ENCODE measurements around the gene EPS8L2. TPM values are rescaled to one million over a fixed set of nuclear protein-coding genes. Genes with fewer than 3 reads are reported as not detected.

The EPS8L2 gene
- total RNA-seq, 1 donor from 2014 or later = 1.0 TPM

GRCh38 chr11:772429-773390 is 66.7 kb downstream of the EPS8L2 start:
- peaks cover 13 to 30% (median 18%) of the 10 kb centered on the region in 3 donors for H3K36me3 ChIP-seq (ENCODE audit: control insufficient read depth in 3 of 3, insufficient read depth in 3 of 3, low read length in 3 of 3)
- H3K9ac ChIP-seq (ENCODE audit: low read depth in 1 of 3, low read length in 3 of 3) = peak overlapping the region in 1 of 3 donors; percentile 16
- H3K27ac ChIP-seq (ENCODE audit: low read depth, low read length) = no peak overlapping the region

DNA sequence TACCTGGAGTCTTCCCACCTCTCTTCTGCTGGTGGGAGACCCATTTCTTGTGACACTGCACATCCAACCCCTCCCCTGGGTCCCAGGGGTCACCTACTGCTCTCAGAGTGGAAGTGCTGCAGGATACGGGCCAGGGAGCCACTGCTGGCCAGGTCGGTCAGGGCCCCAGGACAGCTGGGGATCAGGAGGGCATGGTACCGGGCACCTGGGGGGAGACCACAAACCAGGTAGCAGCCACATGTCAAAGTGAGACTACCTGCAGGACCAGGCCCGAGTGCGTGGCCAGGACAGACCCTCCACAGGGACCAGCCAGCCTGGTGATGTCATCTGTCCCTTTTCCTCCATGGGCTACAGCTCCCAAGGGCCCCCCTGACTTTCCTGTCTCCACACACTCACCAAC is 67.4 kb downstream of the EPS8L2 start:
- H3K36me3 ChIP-seq (ENCODE audit: control insufficient read depth in 3 of 3, insufficient read depth in 3 of 3, low read length in 3 of 3) = peaks cover 13 to 30% (median 18%) of the 10 kb centered on the region in 3 donors
- peaks cover 20 to 25% (median 21%) of the 10 kb centered on the region in 3 donors for H3K4me1 ChIP-seq (ENCODE audit: control insufficient read depth in 3 of 3, insufficient read depth in 3 of 3, low read length in 3 of 3)
- H3K4me3 ChIP-seq (ENCODE audit: low read length in 3 of 3) = no peak overlapping the region
- H3K27ac ChIP-seq (ENCODE audit: low read depth, low read length) = no peak overlapping the region
- H3K9ac ChIP-seq (ENCODE audit: low read depth in 1 of 3, low read length in 3 of 3) = no peak overlapping the region
- H3K9me3 ChIP-seq (ENCODE audit: control insufficient read depth in 3 of 3, low read length in 3 of 3) = no peaks in the 10 kb centered on the region
- no peaks in the 10 kb centered on the region for H3K27me3 ChIP-seq (ENCODE audit: control insufficient read depth in 3 of 3, insufficient read depth in 3 of 3, low read length in 3 of 3)

More at GRCh38 chr11:772429-773390, 66.7 kb downstream of the EPS8L2 start:
- peaks cover 14 to 20% (median 15%) of the 10 kb centered on the region in 3 donors for H3K4me1 ChIP-seq (ENCODE audit: control insufficient read depth in 3 of 3, insufficient read depth in 3 of 3, low read length in 3 of 3)
- H3K9me3 ChIP-seq (ENCODE audit: control insufficient read depth in 3 of 3, low read length in 3 of 3) = no peaks in the 10 kb centered on the region
- no peaks in the 10 kb centered on the region for H3K27me3 ChIP-seq (ENCODE audit: control insufficient read depth in 3 of 3, insufficient read depth in 3 of 3, low read length in 3 of 3)
- H3K4me3 ChIP-seq (ENCODE audit: low read length in 3 of 3) = no peak overlapping the region

GRCh38 chr11:773830-774229 is 67.8 kb downstream of the EPS8L2 start:
- H3K36me3 ChIP-seq (ENCODE audit: control insufficient read depth in 3 of 3, insufficient read depth in 3 of 3, low read length in 3 of 3) = peaks cover 14 to 30% (median 18%) of the 10 kb centered on the region in 3 donors

DNA sequence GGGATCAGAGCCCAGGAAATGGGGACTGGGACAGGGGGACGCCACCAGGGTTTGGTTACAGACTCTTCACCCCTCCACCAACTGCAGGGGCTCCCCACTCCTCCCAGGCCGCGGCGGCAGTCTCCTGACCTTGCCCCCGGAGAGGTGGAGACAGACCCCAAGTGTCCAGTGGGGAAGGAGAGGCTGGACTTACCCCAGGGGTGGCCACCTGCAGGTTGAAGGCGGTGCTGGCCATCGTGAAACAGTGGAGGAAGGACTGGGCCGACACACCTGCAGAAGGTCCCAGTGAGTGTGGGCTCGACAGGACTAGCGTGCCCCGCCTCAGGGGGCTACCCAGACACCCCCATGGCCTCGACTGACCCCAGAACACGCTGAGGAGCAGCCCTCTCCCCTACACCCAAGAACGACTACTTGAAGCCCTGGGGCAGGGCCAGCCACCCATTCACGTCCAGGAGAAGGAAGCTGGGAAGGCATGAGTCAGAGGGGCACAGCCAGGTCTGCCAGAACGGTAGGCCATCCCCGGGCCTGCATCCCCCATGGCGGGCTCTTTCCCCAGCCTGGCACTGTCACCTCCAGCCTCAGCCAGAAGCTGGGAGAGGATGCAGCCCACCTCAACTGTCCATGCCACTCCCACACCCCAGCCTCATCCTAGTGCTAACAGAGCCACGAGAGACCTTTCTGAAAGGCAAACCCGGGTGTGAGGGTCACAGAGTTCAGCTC is 69.0 kb downstream of the EPS8L2 start:
- H3K9ac ChIP-seq (ENCODE audit: low read depth in 1 of 3, low read length in 3 of 3) = peak overlapping the region in 1 of 3 donors; percentile 25

More at GRCh38 chr11:773830-774229, 67.8 kb downstream of the EPS8L2 start:
- Histone ChIP-seq H3K9ac (ENCODE audit: low read depth in 1 of 3, low read length in 3 of 3) (no peak overlapping the region), H3K27me3 (ENCODE audit: control insufficient read depth in 3 of 3, insufficient read depth in 3 of 3, low read length in 3 of 3) (no peaks in the 10 kb centered on the region), H3K27ac (ENCODE audit: low read depth, low read length) (no peak overlapping the region), H3K9me3 (ENCODE audit: control insufficient read depth in 3 of 3, low read length in 3 of 3) (no peaks in the 10 kb centered on the region), H3K4me1 (ENCODE audit: control insufficient read depth in 3 of 3, insufficient read depth in 3 of 3, low read length in 3 of 3) (peaks cover 20 to 27% (median 21%) of the 10 kb centered on the region in 3 donors), H3K4me3 (ENCODE audit: low read length in 3 of 3) (no peak overlapping the region)

GRCh38 chr11:776263-776560 is 70.2 kb downstream of the EPS8L2 start:
- H3K4me3 ChIP-seq (ENCODE audit: low read length in 3 of 3) = peak overlapping the region; percentile 75 to 86 (median 78)
- H3K27ac ChIP-seq (ENCODE audit: low read depth, low read length) = no peak overlapping the region
- H3K36me3 ChIP-seq (ENCODE audit: control insufficient read depth in 3 of 3, insufficient read depth in 3 of 3, low read length in 3 of 3) = peaks cover 13 to 25% (median 13%) of the 10 kb centered on the region in 3 donors
- H3K4me1 ChIP-seq (ENCODE audit: control insufficient read depth in 3 of 3, insufficient read depth in 3 of 3, low read length in 3 of 3) = peaks cover 20 to 27% (median 23%) of the 10 kb centered on the region in 3 donors
- no peaks in the 10 kb centered on the region for H3K9me3 ChIP-seq (ENCODE audit: control insufficient read depth in 3 of 3, low read length in 3 of 3)
- H3K27me3 ChIP-seq (ENCODE audit: control insufficient read depth in 3 of 3, insufficient read depth in 3 of 3, low read length in 3 of 3) = no peaks in the 10 kb centered on the region
- peak overlapping the region; percentile 68 to 85 (median 83) for H3K9ac ChIP-seq (ENCODE audit: low read depth in 1 of 3, low read length in 3 of 3)

More for the DNA sequence above, 69.0 kb downstream of the EPS8L2 start:
- Histone ChIP-seq H3K4me1 (ENCODE audit: control insufficient read depth in 3 of 3, insufficient read depth in 3 of 3, low read length in 3 of 3) (peaks cover 20 to 27% (median 23%) of the 10 kb centered on the region in 3 donors), H3K4me3 (ENCODE audit: low read length in 3 of 3) (no peak overlapping the region), H3K36me3 (ENCODE audit: control insufficient read depth in 3 of 3, insufficient read depth in 3 of 3, low read length in 3 of 3) (peaks cover 16 to 32% (median 20%) of the 10 kb centered on the region in 3 donors), H3K27me3 (ENCODE audit: control insufficient read depth in 3 of 3, insufficient read depth in 3 of 3, low read length in 3 of 3) (no peaks in the 10 kb centered on the region), H3K27ac (ENCODE audit: low read depth, low read length) (no peak overlapping the region), H3K9me3 (ENCODE audit: control insufficient read depth in 3 of 3, low read length in 3 of 3) (no peaks in the 10 kb centered on the region)

GRCh38 chr11:776561-777287 is 70.7 kb downstream of the EPS8L2 start:
- no peak overlapping the region for H3K27ac ChIP-seq (ENCODE audit: low read depth, low read length)

More at GRCh38 chr11:776561-777287, 70.7 kb downstream of the EPS8L2 start:
- Histone ChIP-seq H3K4me3 (ENCODE audit: low read length in 3 of 3) (peak overlapping the region; percentile 75 to 87 (median 86)), H3K9me3 (ENCODE audit: control insufficient read depth in 3 of 3, low read length in 3 of 3) (no peaks in the 10 kb centered on the region), H3K36me3 (ENCODE audit: control insufficient read depth in 3 of 3, insufficient read depth in 3 of 3, low read length in 3 of 3) (peaks cover 10 to 22% (median 10%) of the 10 kb centered on the region in 3 donors), H3K27me3 (ENCODE audit: control insufficient read depth in 3 of 3, insufficient read depth in 3 of 3, low read length in 3 of 3) (no peaks in the 10 kb centered on the region), H3K9ac (ENCODE audit: low read depth in 1 of 3, low read length in 3 of 3) (peak overlapping the region; percentile 82 to 90 (median 83)), H3K4me1 (ENCODE audit: control insufficient read depth in 3 of 3, insufficient read depth in 3 of 3, low read length in 3 of 3) (peaks cover 20 to 27% (median 23%) of the 10 kb centered on the region in 3 donors)

Other genes with a start within 250 kb of the EPS8L2 start
- 84.5 TPM for gene RNH1, start 199.0 kb upstream of the EPS8L2 start, total RNA-seq
- gene HRAS, start 170.7 kb upstream of the EPS8L2 start, total RNA-seq = 63.2 TPM
- under 0.01 TPM for gene LRRC56, start 168.7 kb upstream of the EPS8L2 start, total RNA-seq
- under 0.01 TPM for gene LMNTD2, start 145.5 kb upstream of the EPS8L2 start, total RNA-seq
- 0.52 TPM for gene RASSF7, start 145.3 kb upstream of the EPS8L2 start, total RNA-seq
- 21.9 TPM for gene PHRF1, start 129.8 kb upstream of the EPS8L2 start, total RNA-seq
- gene IRF7, start 90.3 kb upstream of the EPS8L2 start, total RNA-seq = 6.8 TPM
- 1.0 TPM for gene CDHR5, start 81.3 kb upstream of the EPS8L2 start, total RNA-seq
- gene SCT, start 79.0 kb upstream of the EPS8L2 start, total RNA-seq = 74.6 TPM
- gene DRD4, start 69.0 kb upstream of the EPS8L2 start, total RNA-seq = not detected
- 17.2 TPM for gene DEAF1, start 11.0 kb upstream of the EPS8L2 start, total RNA-seq
- gene TMEM80, start 10.4 kb upstream of the EPS8L2 start, total RNA-seq = 5.7 TPM
- 78.3 TPM for gene TALDO1, start 41.2 kb downstream of the EPS8L2 start, total RNA-seq
- 14.6 TPM for gene GATD1, start 71.3 kb downstream of the EPS8L2 start, total RNA-seq
- not detected for gene CEND1, start 83.9 kb downstream of the EPS8L2 start, total RNA-seq
- gene SLC25A22, start 92.0 kb downstream of the EPS8L2 start, total RNA-seq = 2.6 TPM
- 2.1 TPM for gene PIDD1, start 99.0 kb downstream of the EPS8L2 start, total RNA-seq
- gene RPLP2, start 103.7 kb downstream of the EPS8L2 start, total RNA-seq = 414 TPM
- 13.6 TPM for gene PNPLA2, start 112.7 kb downstream of the EPS8L2 start, total RNA-seq
- 5.7 TPM for gene CRACR2B, start 121.7 kb downstream of the EPS8L2 start, total RNA-seq
- gene CD151, start 126.7 kb downstream of the EPS8L2 start, total RNA-seq = 94.5 TPM
- 46.4 TPM for gene POLR2L, start 136.3 kb downstream of the EPS8L2 start, total RNA-seq
- gene TSPAN4, start 136.6 kb downstream of the EPS8L2 start, total RNA-seq = 42.3 TPM
- gene CHID1, start 204.6 kb downstream of the EPS8L2 start, total RNA-seq = 26.1 TPM
- gene AP2A2, start 219.6 kb downstream of the EPS8L2 start, total RNA-seq = 17.7 TPM

Measured in skeletal muscle tissue (tissue), 4 donors.